GM18505 (cell line): ENCODE data around the gene COX14.
A peak's percentile ranks its signal among the peaks of the same experiment; 100 is the strongest.

ENCODE experiments used
- ATAC-seq: cut with Tn5 transposase; IDR thresholded peaks from one replicate; pipeline ENCODE4 v1.9.1; 2021; ENCODE audit not compliant: unreplicated experiment
- POLR2A ChIP-seq: IDR thresholded peaks from 4 replicates; pipeline ENCODE4 v1.6.1; 2011; ENCODE audit warnings: borderline replicate concordance; ENCODE audit not compliant: insufficient read depth, insufficient read length; ENCODE audit errors: extremely low read depth

COX14 gene

GRCh38 chr12:50167049-50167828, 55.2 kb downstream of the COX14 start, which contains the start of gene CERS5:
CERS5 (minus strand) TSS chr12:50167369; CDS start chr12:50167297, 72 bp downstream.
- peak; percentile 95 for ATAC-seq
- TF ChIP-seq POLR2A: peak; percentile 80
